HG02642 (cell line): ENCODE data around the gene CFAP299.
"Not testable (repeated sequence)": the region's sequence is repeated elsewhere in the genome, so short reads cannot be mapped to it uniquely, and the experiment has no call there.

Experiments
- ATAC-seq: cut with Tn5 transposase; IDR thresholded peaks from one replicate; pipeline ENCODE4 v1.9.1; 2021; ENCODE audit warnings: mild to moderate bottlenecking; ENCODE audit not compliant: unreplicated experiment, poor library complexity

The CFAP299 gene

GRCh38 chr4:80578001-80578400, 242.5 kb downstream of the CFAP299 start:
- ATAC-seq = no peak

- no peak for ATAC-seq
These were observed 250.0 kb downstream of the CFAP299 start for GRCh38 chr4:80585542-80585941.

GRCh38 chr4:80586716-80587115, 251.2 kb downstream of the CFAP299 start:
- ATAC-seq = no peak

- no peak for ATAC-seq
These were observed 252.4 kb downstream of the CFAP299 start for GRCh38 chr4:80587871-80588385.

GRCh38 chr4:80592950-80593349, 257.4 kb downstream of the CFAP299 start:
- ATAC-seq = peak; percentile 76

- no peak for ATAC-seq
These were observed 259.2 kb downstream of the CFAP299 start for GRCh38 chr4:80594701-80595100.

GRCh38 chr4:80608281-80608980, 272.9 kb downstream of the CFAP299 start:
- no peak for ATAC-seq

GRCh38 chr4:80610199-80610598, 274.7 kb downstream of the CFAP299 start:
- no peak for ATAC-seq

- peak; percentile 91 for ATAC-seq
These were observed 275.5 kb downstream of the CFAP299 start for GRCh38 chr4:80610845-80611677.

- ATAC-seq = peak; percentile 23
These were observed 276.1 kb downstream of the CFAP299 start for GRCh38 chr4:80611678-80611979.

- no peak for ATAC-seq
These were observed 277.9 kb downstream of the CFAP299 start for GRCh38 chr4:80613470-80613869.

GRCh38 chr4:80614319-80614718, 278.8 kb downstream of the CFAP299 start:
- no peak for ATAC-seq

GRCh38 chr4:80615099-80615498, 279.6 kb downstream of the CFAP299 start:
- no peak for ATAC-seq

- ATAC-seq = no peak
These were observed 283.6 kb downstream of the CFAP299 start for GRCh38 chr4:80619070-80619674.

GRCh38 chr4:80631861-80632260, 296.3 kb downstream of the CFAP299 start:
- no peak for ATAC-seq

GRCh38 chr4:80637190-80637589, 301.7 kb downstream of the CFAP299 start:
- ATAC-seq = no peak

GRCh38 chr4:80646061-80646460, 310.5 kb downstream of the CFAP299 start:
- ATAC-seq = no peak

GRCh38 chr4:80655662-80656061, 320.1 kb downstream of the CFAP299 start:
- ATAC-seq = no peak

GRCh38 chr4:80670118-80670517, 334.6 kb downstream of the CFAP299 start:
- not testable (repeated sequence) for ATAC-seq

- ATAC-seq = no peak
These were observed 342.9 kb downstream of the CFAP299 start for GRCh38 chr4:80678413-80678812.

GRCh38 chr4:80680934-80681333, 345.4 kb downstream of the CFAP299 start:
- no peak for ATAC-seq
